Stomach (tissue), 4 donors: Measurements from ENCODE around the gene ZC3H14.

Experiments
- CTCF ChIP-seq, 7 experiments: fragments of 450-650 bp in 4 of 7; fragments of 200-600 bp in 3 of 7; sonication (generic) in 3 of 7; IDR thresholded peaks; one replicate each; pipeline ENCODE4 v1.5.1; 2016 to 2019; ENCODE audit warnings: antibody characterized with exemption in 7 of 7, control low read depth in 2 of 7, mild to moderate bottlenecking in 1 of 7
- POLR2A ChIP-seq, 4 donors: fragments of 450-650 bp; IDR thresholded peaks; one replicate each; pipeline ENCODE4 v1.6.1; 2016; ENCODE audit warnings: antibody characterized with exemption in 4 of 4, control low read depth in 2 of 4, mild to moderate bottlenecking in 1 of 4, moderate library complexity in 1 of 4

- no peak for TF ChIP-seq CTCF (IDR thresholded peaks at IDR 0.05)
- no peak for TF ChIP-seq POLR2A (IDR thresholded peaks at IDR 0.05)
Observed at GRCh38 chr14:88612981-88613380, 50.1 kb downstream of the ZC3H14 start.
